HUDEP-2 (cell line): ENCODE data around the gene MT1F.
"Not testable (repeated sequence)": the region's sequence is repeated elsewhere in the genome, so short reads cannot be mapped to it uniquely, and the experiment has no call there.

Experiments
- DNase-seq, 76 experiments: peaks; one replicate each; lab custom pipeline; 2025; ENCODE audit not compliant: unreplicated experiment in 76 of 76; lab: John Stamatoyannopoulos, UW

The MT1F gene

GRCh38 chr16:56657555-56658326, at the start of gene MT1F:
Gene MT1F, plus strand, starts transcription at chr16:56657959. Its CDS starts 100 bp downstream, at chr16:56658059.
- peak in 4 of 76 experiments; percentile 2 to 23 (median 12) for DNase-seq

GRCh38 chr16:56608043-56608875, 49.5 kb upstream of the MT1F start, which contains the start of gene MT2A:
Gene MT2A, plus strand, starts transcription at chr16:56608584. Its CDS starts 72 bp downstream, at chr16:56608656.
- DNase-seq = peak in 75 of 76 experiments; percentile 38 to 91 (median 82)

GRCh38 chr16:56608876-56609462, 48.8 kb upstream of the MT1F start:
- DNase-seq = peak in 1 of 76 experiments; percentile 3

GRCh38 chr16:56609463-56609921, 48.3 kb upstream of the MT1F start:
- peak in 61 of 76 experiments; percentile 10 to 66 (median 40) for DNase-seq

- DNase-seq = peak in 24 of 76 experiments; percentile 2 to 59 (median 20)
Measured at GRCh38 chr16:56610017-56610608, 47.6 kb upstream of the MT1F start.

GRCh38 chr16:56610609-56611111, 47.1 kb upstream of the MT1F start:
- DNase-seq = no peak

DNA sequence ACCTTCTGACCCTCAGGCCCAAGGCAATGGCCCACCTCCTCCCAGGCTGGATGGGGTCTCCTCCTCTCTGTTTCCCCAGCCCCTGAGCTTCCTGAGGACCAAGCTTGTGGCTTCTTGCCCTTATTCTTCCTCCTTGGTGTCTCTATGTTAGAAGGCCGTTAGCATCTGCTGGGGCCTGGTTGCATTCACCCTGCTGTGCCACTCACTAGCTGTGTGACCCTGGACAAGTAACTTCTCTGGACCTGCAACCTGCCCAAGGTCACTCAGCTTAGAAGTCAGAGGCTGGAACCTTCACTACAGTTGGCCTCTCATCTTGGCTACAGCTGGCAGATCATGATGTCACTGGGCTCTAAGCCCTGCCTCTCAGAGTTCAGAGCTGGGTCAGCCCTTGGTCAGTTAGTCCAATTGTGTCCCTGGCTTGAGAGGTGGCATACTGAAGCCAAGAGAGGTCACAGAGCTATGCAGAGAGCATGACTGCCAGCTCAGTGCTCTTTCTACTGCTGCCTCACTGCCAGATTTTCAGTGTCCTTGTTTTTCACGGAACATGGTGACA, 46.4 kb upstream of the MT1F start:
- no peak for DNase-seq

- DNase-seq = no peak
Measured at GRCh38 chr16:56613706-56614105, 44.1 kb upstream of the MT1F start.

DNA sequence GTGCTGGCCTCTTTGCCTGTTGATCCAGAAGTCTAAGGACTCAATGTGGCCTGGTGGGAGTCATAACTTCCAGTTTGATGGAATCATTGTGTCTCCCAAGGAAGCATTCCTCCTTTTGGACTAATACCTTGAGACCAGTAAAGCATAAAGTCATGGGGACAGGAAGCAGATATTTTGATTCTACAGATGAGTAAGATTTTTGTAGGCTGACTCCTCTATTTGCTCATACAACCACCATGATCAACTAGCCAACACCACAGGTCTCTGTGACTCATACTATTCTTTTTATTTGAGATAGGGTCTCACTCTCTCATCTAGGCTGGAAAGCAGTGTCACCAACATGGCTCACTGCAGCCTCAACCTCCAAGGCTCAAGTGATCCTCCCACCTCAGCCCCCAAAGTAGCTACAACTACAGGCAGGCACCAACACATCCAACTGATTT, 43.2 kb upstream of the MT1F start:
- DNase-seq = no peak

GRCh38 chr16:56615353-56615752, 42.4 kb upstream of the MT1F start:
- no peak for DNase-seq

DNA sequence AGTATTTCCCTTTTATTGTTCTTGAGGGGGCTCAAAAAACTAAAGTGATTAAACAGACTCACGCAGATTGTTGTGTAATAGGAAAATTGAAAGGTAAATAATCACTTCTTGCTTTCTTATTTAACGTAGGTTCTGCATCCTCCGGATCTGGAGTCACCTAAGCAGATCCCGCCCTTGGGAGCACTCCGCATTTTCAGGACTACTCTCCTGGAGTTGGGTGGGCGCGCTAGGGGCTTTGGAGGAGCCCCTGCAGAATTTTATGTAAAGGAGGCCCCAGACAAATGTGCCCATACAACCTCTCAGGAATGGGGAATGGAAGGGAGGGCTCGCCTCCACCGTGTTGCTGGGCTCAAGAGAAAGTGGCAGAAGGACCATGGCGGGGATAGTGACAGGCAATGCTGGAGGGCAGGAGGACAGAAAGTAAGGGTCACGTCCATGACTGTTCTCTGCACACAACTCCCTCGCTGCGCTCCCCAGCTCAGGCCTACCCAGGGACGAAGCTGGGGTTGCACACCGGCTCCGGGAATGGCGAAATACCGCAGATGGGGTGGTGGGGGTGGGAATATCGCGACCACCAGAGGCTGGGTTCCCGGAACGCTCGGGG, 41.0 kb upstream of the MT1F start:
- DNase-seq = no peak

GRCh38 chr16:56617212-56618085, 40.3 kb upstream of the MT1F start:
- DNase-seq = no peak

DNA sequence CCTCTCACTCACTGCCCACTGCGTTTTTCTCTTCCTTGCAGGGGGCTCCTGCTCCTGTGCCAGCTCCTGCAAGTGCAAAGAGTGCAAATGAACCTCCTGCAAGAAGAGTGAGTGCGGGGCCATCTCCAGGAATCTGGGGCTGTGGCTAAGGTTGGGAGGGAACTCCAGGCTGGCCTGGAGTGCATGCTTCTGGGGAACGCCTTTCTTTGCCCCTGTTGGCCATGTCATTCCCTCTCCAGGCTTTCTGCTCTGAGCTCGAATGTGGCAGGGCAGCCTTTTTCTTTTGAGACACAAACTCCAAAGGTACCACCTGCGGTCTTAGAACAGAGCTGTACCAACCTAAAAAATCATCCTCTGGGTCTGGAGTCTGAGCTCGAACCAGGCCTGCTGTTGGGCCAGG, 39.6 kb upstream of the MT1F start:
- DNase-seq = no peak

DNA sequence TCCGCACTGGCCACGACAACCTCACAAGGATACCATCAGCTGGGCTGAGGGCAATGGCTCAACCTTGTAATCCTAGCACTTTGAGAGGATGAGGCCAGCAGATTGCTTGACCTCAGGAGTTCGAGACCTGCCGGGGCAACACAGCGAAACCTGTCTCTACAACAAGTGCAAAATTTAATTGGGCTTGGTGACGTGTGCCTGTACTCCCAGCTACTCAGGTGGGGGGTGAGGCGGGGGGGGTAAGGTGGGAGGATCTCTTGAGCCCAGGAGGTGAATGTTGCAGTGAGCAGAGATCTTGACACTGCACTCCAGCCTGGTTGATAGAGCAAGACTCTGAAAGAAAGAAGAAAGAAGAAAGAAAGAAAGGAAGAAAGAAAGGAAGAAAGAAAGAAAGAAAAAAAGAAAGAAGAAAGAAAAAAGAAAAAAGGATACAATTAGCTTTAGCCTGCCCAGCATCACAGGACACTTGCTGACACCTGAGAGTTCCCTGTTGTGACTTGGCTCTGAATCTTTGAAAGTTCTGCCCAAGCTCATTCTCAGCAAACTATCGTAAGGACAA, 37.3 kb upstream of the MT1F start:
- no peak for DNase-seq

DNA sequence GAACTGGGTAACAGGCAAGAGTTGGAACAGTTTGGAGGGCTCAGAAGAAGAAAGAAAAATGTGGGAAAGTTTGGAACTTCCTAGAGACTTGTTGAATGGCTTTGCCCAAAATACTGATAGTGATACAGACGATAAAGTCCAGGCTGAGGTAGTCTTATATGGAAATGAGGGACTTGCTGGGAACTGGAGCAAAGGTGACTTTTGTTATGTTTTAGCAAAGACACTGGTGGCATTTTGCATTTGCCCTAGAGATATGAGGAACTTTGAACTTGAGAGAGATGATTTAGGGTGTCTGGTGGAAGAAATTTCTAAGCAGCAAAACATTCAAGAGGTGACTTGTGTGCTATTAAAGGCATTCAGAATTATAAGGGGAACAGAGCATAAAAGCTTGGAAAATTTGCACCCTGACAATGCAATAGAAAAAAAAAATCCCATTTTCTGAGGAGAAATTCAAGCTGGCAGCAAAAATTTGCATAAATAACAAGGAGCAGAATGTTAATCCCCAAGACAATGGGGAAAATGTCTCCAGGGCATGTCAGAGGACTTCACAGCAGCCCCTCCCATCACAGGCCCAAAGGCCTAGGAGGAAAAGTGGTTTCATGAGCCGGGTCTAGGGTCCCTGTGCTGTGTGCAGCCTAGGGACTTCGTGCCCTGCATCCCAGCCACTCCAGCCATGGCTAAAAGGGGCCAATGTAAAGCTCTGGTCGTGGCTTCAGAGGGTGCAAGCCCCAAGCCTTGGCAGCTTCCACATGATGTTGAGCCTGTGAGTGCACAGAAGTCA, 35.9 kb upstream of the MT1F start:
- DNase-seq = not testable (repeated sequence)

- not testable (repeated sequence) for DNase-seq
Measured at GRCh38 chr16:56623184-56623583, 34.6 kb upstream of the MT1F start.

GRCh38 chr16:56623637-56624036, 34.1 kb upstream of the MT1F start:
- no peak for DNase-seq
